Esophagus (tissue), 2 donors: ENCODE data around the gene VEGFD. TPM values are rescaled to one million over a fixed set of nuclear protein-coding genes. Genes with fewer than 3 reads are reported as not detected.

Source experiments
- H3K27ac ChIP-seq, 2 donors: one replicate each; pipeline ENCODE4 v1.5.1; 2013; ENCODE audit warnings: low read depth in 2 of 2, mild to moderate bottlenecking in 2 of 2, inconsistent platforms in 1 of 2, low read length in 1 of 2, moderate library complexity in 1 of 2
- H3K27me3 ChIP-seq, 2 donors: one replicate each; pipeline ENCODE4 v1.6.1; 2013; ENCODE audit warnings: low read length in 2 of 2, control low read depth in 1 of 2, mild to moderate bottlenecking in 1 of 2; ENCODE audit not compliant: insufficient read depth in 2 of 2, control insufficient read depth in 1 of 2
- H3K36me3 ChIP-seq, 2 donors: one replicate each; pipeline ENCODE4 v1.6.1; 2013; ENCODE audit warnings: low read length in 1 of 2; ENCODE audit not compliant: control insufficient read depth in 2 of 2, insufficient read depth in 2 of 2
- H3K4me1 ChIP-seq, 2 donors: one replicate each; pipeline ENCODE4 v1.6.1; 2013; ENCODE audit warnings: low read length in 1 of 2; ENCODE audit not compliant: control insufficient read depth in 2 of 2, insufficient read depth in 2 of 2
- H3K4me3 ChIP-seq, 2 donors: one replicate each; pipeline ENCODE4 v1.5.1; 2013; ENCODE audit warnings: low read length in 2 of 2, mild to moderate bottlenecking in 2 of 2, low read depth in 1 of 2, moderate library complexity in 1 of 2
- H3K9me3 ChIP-seq, 2 donors: one replicate each; pipeline ENCODE4 v1.6.1; 2013; ENCODE audit warnings: mild to moderate bottlenecking in 2 of 2, low read depth in 1 of 2, low read length in 1 of 2, moderate library complexity in 1 of 2; ENCODE audit not compliant: control insufficient read depth in 2 of 2, insufficient read depth in 1 of 2
- WGBS, 2 donors: extraction: QIAGEN DNeasy Blood & Tissue Kit; methylation state at CpG; one replicate each; pipeline ENCODE4 v1.1.7; 2013; 5-methylcytosine and 5-hydroxymethylcytosine counted together
- polyA plus RNA-seq, 2 donors: library from polyadenylated mRNA; stranded (reverse); fragments of 200-250 nt; gene quantifications; one replicate each; pipeline ENCODE4 v1.2.3, GENCODE V29; 2013
- donor health status: healthy with polysubstance abuse.
- donor health status: Bipolar disorder and iron deficiency.

VEGFD gene
- polyA plus RNA-seq, 2 donors: 0.56 to 0.57 TPM

GRCh38 chrX:15340867-15341266, 43.3 kb downstream of the VEGFD start:
- H3K4me3 ChIP-seq: no peak overlapping the region
- peaks cover 0 to 4% of the 10 kb centered on the region in 2 donors for H3K27me3 ChIP-seq
- no peaks in the 10 kb centered on the region for H3K36me3 ChIP-seq
- H3K9me3 ChIP-seq: no peaks in the 10 kb centered on the region
- no peak overlapping the region for H3K27ac ChIP-seq
- no peaks in the 10 kb centered on the region for H3K4me1 ChIP-seq
- 83 to 90% methylated on average over 2 of the region's 2 CpGs for WGBS, 2 donors

DNA sequence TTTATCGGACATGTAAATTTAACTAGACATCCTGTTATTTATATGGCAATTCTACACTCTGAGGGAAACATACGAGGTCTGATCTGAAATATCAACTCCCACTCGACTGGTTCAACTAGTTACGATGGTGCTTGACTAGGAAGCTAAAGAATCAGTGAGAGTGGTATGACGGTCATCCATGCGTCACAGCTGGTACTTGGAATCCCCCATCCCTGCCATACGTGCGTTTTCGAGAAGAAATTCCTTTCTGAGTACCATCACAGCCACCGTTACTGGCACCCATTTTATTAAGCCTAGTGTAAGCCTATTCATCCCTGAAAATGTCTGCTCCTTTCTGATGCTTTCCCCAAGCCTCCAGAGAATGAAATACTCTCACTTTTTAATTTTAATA, 48.2 kb downstream of the VEGFD start:
- H3K27me3 ChIP-seq: peaks cover 0 to 4% of the 10 kb centered on the region in 2 donors
- peak overlapping the region in 1 of 2 donors; percentile 32 for H3K4me3 ChIP-seq
- 0 to 28% methylated on average over 10 of the region's 10 CpGs for WGBS, 2 donors
- peaks cover 0 to 2% of the 10 kb centered on the region in 2 donors for H3K9me3 ChIP-seq
- no peaks in the 10 kb centered on the region for H3K36me3 ChIP-seq
- H3K27ac ChIP-seq: peak overlapping the region in 1 of 2 donors; percentile 67
- no peaks in the 10 kb centered on the region for H3K4me1 ChIP-seq

- H3K9me3 ChIP-seq: peaks cover 0 to 2% of the 10 kb centered on the region in 2 donors
- WGBS, 2 donors: 1 to 23% methylated on average over 71 to 72 of the region's 72 CpGs
- peaks cover 0 to 4% of the 10 kb centered on the region in 2 donors for H3K27me3 ChIP-seq
- H3K4me3 ChIP-seq: peak within 1 kb of the TSS; percentile 54 to 87
- peak within 1 kb of the TSS; percentile 88 to 94 for H3K27ac ChIP-seq
- H3K36me3 ChIP-seq: no peaks in the 10 kb centered on the region
- no peaks in the 10 kb centered on the region for H3K4me1 ChIP-seq
These were observed 48.8 kb downstream of the VEGFD start, which contains the start of gene PIGA for GRCh38 chrX:15335135-15336022. Gene PIGA, minus strand, starts transcription at chrX:15335523. Its CDS starts 3,593 bp downstream, at chrX:15331930.

GRCh38 chrX:15334561-15334960, 49.7 kb downstream of the VEGFD start:
- H3K27me3 ChIP-seq: peaks cover 0 to 4% of the 10 kb centered on the region in 2 donors
- peak overlapping the region; percentile 54 to 87 for H3K4me3 ChIP-seq
- H3K36me3 ChIP-seq: no peaks in the 10 kb centered on the region
- no peaks in the 10 kb centered on the region for H3K4me1 ChIP-seq
- 2 to 31% methylated on average over 7 of the region's 7 CpGs for WGBS, 2 donors
- peaks cover 0 to 2% of the 10 kb centered on the region in 2 donors for H3K9me3 ChIP-seq
- peak overlapping the region; percentile 88 to 94 for H3K27ac ChIP-seq

DNA sequence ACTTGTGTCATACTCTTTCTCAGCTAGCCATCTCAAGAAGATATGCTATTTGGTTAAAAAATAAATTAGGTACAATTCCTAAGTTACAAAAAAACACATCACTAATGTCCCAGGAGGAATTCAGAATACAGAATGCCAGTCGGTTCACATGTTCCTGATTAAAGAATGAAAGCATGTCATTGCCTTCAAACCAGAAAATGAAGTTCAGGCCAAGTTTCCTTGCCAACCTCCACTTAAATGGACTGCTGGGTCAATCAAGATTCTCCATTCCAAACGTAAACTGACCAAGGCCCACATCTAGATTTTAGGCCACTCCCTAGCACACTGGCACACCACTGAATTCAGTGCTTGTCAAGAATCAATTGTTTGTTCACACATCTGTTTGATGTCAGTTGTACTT, 55.4 kb downstream of the VEGFD start:
- no peaks in the 10 kb centered on the region for H3K36me3 ChIP-seq
- no peak overlapping the region for H3K27ac ChIP-seq
- no peaks in the 10 kb centered on the region for H3K27me3 ChIP-seq
- H3K4me1 ChIP-seq: no peaks in the 10 kb centered on the region
- WGBS, 2 donors: 39 to 44% methylated on average over 2 of the region's 2 CpGs
- no peak overlapping the region for H3K4me3 ChIP-seq
- H3K9me3 ChIP-seq: no peaks in the 10 kb centered on the region

DNA sequence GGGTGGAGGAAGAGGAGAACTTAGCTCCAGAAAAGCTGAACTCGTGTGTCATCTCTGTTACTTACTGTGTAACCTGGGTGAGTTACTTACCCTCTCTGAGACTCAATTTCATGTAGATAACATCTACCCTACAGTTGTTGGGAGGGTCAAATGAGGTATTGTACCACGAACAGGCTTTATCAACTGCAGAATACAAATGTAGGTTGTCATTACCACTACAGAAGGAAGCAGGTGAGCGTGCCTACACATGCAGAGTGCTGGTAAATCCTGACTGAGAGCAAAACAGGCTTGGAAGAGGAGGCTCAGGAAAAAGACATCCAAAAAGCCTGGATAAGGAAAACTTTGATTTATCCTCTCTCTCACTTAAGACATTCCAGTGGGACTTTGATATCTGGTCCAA, 56.1 kb downstream of the VEGFD start:
- WGBS, 2 donors: 66 to 67% methylated on average over 3 of the region's 3 CpGs
- H3K36me3 ChIP-seq: no peaks in the 10 kb centered on the region
- no peaks in the 10 kb centered on the region for H3K27me3 ChIP-seq
- no peak overlapping the region for H3K27ac ChIP-seq
- no peaks in the 10 kb centered on the region for H3K9me3 ChIP-seq
- H3K4me3 ChIP-seq: no peak overlapping the region
- H3K4me1 ChIP-seq: no peaks in the 10 kb centered on the region

- no peak overlapping the region for H3K27ac ChIP-seq
- H3K27me3 ChIP-seq: no peaks in the 10 kb centered on the region
- peaks cover 2 to 4% of the 10 kb centered on the region in 2 donors for H3K36me3 ChIP-seq
- H3K4me3 ChIP-seq: no peak overlapping the region
- H3K4me1 ChIP-seq: no peaks in the 10 kb centered on the region
- 81 to 88% methylated on average over 5 of the region's 5 CpGs for WGBS, 2 donors
- H3K9me3 ChIP-seq: no peaks in the 10 kb centered on the region
These were observed 61.7 kb downstream of the VEGFD start for GRCh38 chrX:15322472-15322871.

GRCh38 chrX:15322072-15322471, 62.1 kb downstream of the VEGFD start:
- H3K4me1 ChIP-seq: no peaks in the 10 kb centered on the region
- no peak overlapping the region for H3K4me3 ChIP-seq
- H3K27me3 ChIP-seq: no peaks in the 10 kb centered on the region
- WGBS, 2 donors: 78 to 86% methylated on average over 3 of the region's 3 CpGs
- peaks cover 2 to 4% of the 10 kb centered on the region in 2 donors for H3K36me3 ChIP-seq
- H3K9me3 ChIP-seq: no peaks in the 10 kb centered on the region
- H3K27ac ChIP-seq: no peak overlapping the region

- Histone ChIP-seq H3K27ac (no peak overlapping the region), H3K36me3 (peaks cover 2 to 4% of the 10 kb centered on the region in 2 donors), H3K4me1 (no peaks in the 10 kb centered on the region), H3K9me3 (no peaks in the 10 kb centered on the region), H3K4me3 (no peak overlapping the region), H3K27me3 (no peaks in the 10 kb centered on the region)
- 67 to 81% methylated on average over 4 of the region's 4 CpGs for WGBS, 2 donors
These were observed 62.8 kb downstream of the VEGFD start for GRCh38 chrX:15321447-15321846.

GRCh38 chrX:15320297-15320696, 63.9 kb downstream of the VEGFD start:
- Histone ChIP-seq H3K27ac (no peak overlapping the region), H3K27me3 (no peaks in the 10 kb centered on the region), H3K4me1 (no peaks in the 10 kb centered on the region), H3K4me3 (no peak overlapping the region), H3K9me3 (no peaks in the 10 kb centered on the region), H3K36me3 (peaks cover 2 to 4% of the 10 kb centered on the region in 2 donors)
- 75 to 85% methylated on average over 4 of the region's 4 CpGs for WGBS, 2 donors
